Heart right ventricle (tissue), 16 donors: ENCODE measurements around the gene KAT6B. TPM values are rescaled to one million over a fixed set of nuclear protein-coding genes. Genes with fewer than 3 reads are reported as not detected.

Experiments
- ATAC-seq, 8 donors: fragments of 200-7000 bp; cut with Tn5 transposase; one replicate each; pipeline ENCODE4 v1.9.1; 2020; ENCODE audit warnings: mild to moderate bottlenecking in 8 of 8, moderate library complexity in 8 of 8, moderate number of reproducible peaks in 1 of 8
- DNase-seq, 2 donors: peaks; one replicate each; pipeline ENCODE4 v3.0.0-alpha.2; 2020
- H3K27ac ChIP-seq, 10 donors: fragments of 200-600 bp; sonication (generic) in 2 of 10; one replicate each; pipeline versions ENCODE4 v1.5.0 to v1.8.0; 2020 to 2022; ENCODE audit warnings: mild to moderate bottlenecking in 3 of 10
- H3K27me3 ChIP-seq, 7 donors: fragments of 200-600 bp; one replicate each; pipeline ENCODE4 v1.8.0; 2021 to 2022; ENCODE audit warnings: mild to moderate bottlenecking in 2 of 7
- H3K36me3 ChIP-seq, 9 donors: fragments of 200-600 bp; sonication (generic) in 1 of 9; one replicate each; pipeline versions ENCODE4 v1.5.0 to v1.8.0; 2020 to 2022; ENCODE audit warnings: mild to moderate bottlenecking in 2 of 9
- H3K4me1 ChIP-seq, 9 donors: fragments of 200-600 bp; sonication (generic) in 1 of 9; one replicate each; pipeline versions ENCODE4 v1.5.0 to v1.8.0; 2020 to 2022; ENCODE audit warnings: mild to moderate bottlenecking in 4 of 9
- H3K4me3 ChIP-seq, 10 donors: fragments of 200-600 bp; sonication (generic) in 2 of 10; one replicate each; pipeline versions ENCODE4 v1.5.0 to v1.8.0; 2020 to 2022; ENCODE audit warnings: mild to moderate bottlenecking in 7 of 10, moderate library complexity in 2 of 10
- H3K9me3 ChIP-seq, 11 donors: fragments of 200-600 bp in 10 of 11; sonication (generic) in 2 of 11; one replicate each; pipeline versions ENCODE4 v1.5.0 to v1.8.0; 2013 to 2022; ENCODE audit warnings: mild to moderate bottlenecking in 2 of 11, control low read depth in 1 of 11, moderate library complexity in 1 of 11
- CTCF ChIP-seq, 9 donors: fragments of 200-600 bp; sonication (generic) in 2 of 9; IDR thresholded peaks; one replicate each; pipeline versions ENCODE4 v1.5.0 to v1.8.0; 2021 to 2022; ENCODE audit warnings: antibody characterized with exemption in 9 of 9, mild to moderate bottlenecking in 5 of 9, moderate library complexity in 1 of 9
- WGBS, 2 donors: extraction: QIAGEN DNeasy Blood & Tissue Kit; methylation state at CpG; one replicate each; pipeline ENCODE4 v1.1.7; 2013; ENCODE audit warnings: inconsistent platforms in 1 of 2; 5-methylcytosine and 5-hydroxymethylcytosine counted together
- intact Hi-C, 10 donors: fragments of 100-400 bp; cut with DNase I; formaldehyde crosslinking; loops; one replicate each; pipeline versions ENCODE4 v1.11.1 to v1.14.2; 2022
- polyA plus RNA-seq, 2 donors: library from polyadenylated mRNA; stranded (reverse); fragments of 200-250 nt; gene quantifications; one replicate each; pipeline ENCODE4 v1.2.3, GENCODE V29; 2013
- total RNA-seq, 10 donors: library from RNA; stranded (reverse); fragmentation: NEBNext Ultra II Directional in 3 of 10; extraction: Animal tissue kit (Norgen Biotek cat#: 25700) in 3 of 10; gene quantifications; one replicate each; pipeline versions ENCODE4 v1.2.1 to v1.2.4, GENCODE V29; 2021 to 2023
- donor health status: Arrhythmogenic right ventricular cardiomyopathy.
- donor health status: ischemic (EF 13 %, LVEDD 7.1; RV severe dilation, severe dysfunction).
- donor health status: healthy with polysubstance abuse.
- donor health status: DM: no; HTN: yes; CAD: no.
- donor health status: DM: no; HTN: no; CAD: no.
- donor health status: ischemic (EF 25% LVEDD 6.9; RV normal size, moderate dysfunction).
- donor health status: ischemic (EF 25% LVEDD 5.7; RV mildly dilated, moderate dysfunction).
- donor health status: healthy.
- donor health status: DM: yes; HTN: yes; CAD: no.
- donor health status: Ischemic cardiomyopathy.
- donor health status: ischemic (EF 35%, LVEDD 5.7; RV mildly dilated, moderate dysfunction).
- donor health status: nonischemic (EF 11% LVEDD 7.7; RV severe dilation, severe dysfunction).
- donor health status: DM: yes; HTN: yes; CAD: no.
- donor health status: PGD.
- donor health status: ischemic (EF 29% LVEDD 5.4; RV normal size, mild dysfunction).
- donor health status: nonischemic (EF 23%, LVEDD 6.1; RV moderate dilation, normal function).

KAT6B gene
- total and polyA plus RNA-seq, 12 donors, result 3.4 to 58.4 (median 46.5) TPM

DNA sequence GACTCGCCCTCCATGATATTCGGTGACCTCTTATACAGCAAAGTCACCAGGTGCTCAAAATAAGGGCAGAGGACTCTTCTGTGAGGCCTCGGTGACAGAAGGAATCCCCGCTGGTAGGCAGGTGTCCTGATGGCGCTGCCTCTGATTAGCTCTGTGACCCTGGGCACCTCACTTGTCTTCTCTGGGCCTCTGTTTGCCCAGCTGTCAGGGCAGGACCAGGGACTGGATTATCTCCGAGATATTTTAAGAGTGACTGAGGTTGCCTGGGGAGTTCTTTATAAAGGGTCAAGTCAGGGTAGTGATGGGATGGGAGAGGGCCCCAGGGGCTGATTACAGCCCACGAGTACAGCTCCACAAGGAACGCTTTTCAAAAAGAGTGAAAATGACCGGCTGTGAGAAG lies 214.2 kb downstream of the KAT6B start:
- H3K9me3 ChIP-seq, result no peaks in the 10 kb centered on the region
- no peak for TF ChIP-seq CTCF (IDR thresholded peaks at IDR 0.05)
- intact Hi-C loops, result no loop called here
- 84 to 88% methylated on average over 9 of the region's 9 CpGs for WGBS, 2 donors
- H3K36me3 ChIP-seq, result no peaks in the 10 kb centered on the region
- peaks cover 0 to 6% (median 0%) of the 10 kb centered on the region in 7 donors for H3K27me3 ChIP-seq
- H3K4me1 ChIP-seq, result peaks cover 0 to 38% (median 6%) of the 10 kb centered on the region in 9 donors
- ATAC-seq (no peak), DNase-seq (no peak)
- H3K27ac ChIP-seq, result no peak overlapping the region
- H3K4me3 ChIP-seq, result no peak overlapping the region

DNA sequence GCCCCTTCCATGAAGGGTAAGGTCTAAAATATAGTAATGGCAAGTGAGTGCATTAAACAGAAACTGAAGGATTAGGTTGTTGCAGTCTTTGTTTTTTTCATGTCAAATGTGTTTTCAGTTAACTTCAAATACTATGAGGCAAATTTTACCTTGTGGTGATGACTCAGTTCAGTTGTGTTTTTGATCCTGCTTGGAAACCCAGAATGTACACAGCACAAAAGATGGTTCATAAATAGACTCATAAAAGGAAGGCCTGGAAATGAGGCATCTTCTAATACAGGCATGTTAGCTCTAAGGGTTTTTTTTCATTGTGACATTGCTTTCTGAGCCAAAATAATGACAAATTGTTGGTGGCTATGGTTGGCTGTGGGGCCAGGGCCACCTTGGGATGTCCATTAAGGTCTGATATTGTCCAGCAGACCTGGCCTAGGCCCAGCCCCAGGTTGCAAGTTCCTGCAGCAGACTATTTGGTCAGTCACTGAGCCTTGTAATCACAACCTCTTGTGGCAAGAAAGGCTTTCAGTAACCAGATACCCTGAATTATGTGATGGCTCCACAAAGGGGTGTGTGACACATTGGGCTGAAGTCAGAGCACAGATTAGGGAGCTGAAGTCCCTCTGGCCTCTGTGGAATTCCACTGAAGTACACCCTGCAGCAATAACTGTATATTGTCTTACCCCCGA lies 216.0 kb downstream of the KAT6B start:
- Histone ChIP-seq H3K27ac (peak overlapping the region in 1 of 10 donors; percentile 8), H3K27me3 (peaks cover 0 to 6% (median 0%) of the 10 kb centered on the region in 7 donors), H3K9me3 (no peaks in the 10 kb centered on the region), H3K36me3 (no peaks in the 10 kb centered on the region), H3K4me1 (peaks cover 0 to 38% (median 6%) of the 10 kb centered on the region in 9 donors), H3K4me3 (no peak overlapping the region)
- DNase-seq, result no peak
- WGBS, 2 donors, result 87 to 88% methylated on average over 1 of the region's 1 CpG
- ATAC-seq, result peak in 5 of 8 donors; percentile 23 to 58 (median 40)
- no peak for TF ChIP-seq CTCF (IDR thresholded peaks at IDR 0.05)
- intact Hi-C loops, result no loop called here

DNA sequence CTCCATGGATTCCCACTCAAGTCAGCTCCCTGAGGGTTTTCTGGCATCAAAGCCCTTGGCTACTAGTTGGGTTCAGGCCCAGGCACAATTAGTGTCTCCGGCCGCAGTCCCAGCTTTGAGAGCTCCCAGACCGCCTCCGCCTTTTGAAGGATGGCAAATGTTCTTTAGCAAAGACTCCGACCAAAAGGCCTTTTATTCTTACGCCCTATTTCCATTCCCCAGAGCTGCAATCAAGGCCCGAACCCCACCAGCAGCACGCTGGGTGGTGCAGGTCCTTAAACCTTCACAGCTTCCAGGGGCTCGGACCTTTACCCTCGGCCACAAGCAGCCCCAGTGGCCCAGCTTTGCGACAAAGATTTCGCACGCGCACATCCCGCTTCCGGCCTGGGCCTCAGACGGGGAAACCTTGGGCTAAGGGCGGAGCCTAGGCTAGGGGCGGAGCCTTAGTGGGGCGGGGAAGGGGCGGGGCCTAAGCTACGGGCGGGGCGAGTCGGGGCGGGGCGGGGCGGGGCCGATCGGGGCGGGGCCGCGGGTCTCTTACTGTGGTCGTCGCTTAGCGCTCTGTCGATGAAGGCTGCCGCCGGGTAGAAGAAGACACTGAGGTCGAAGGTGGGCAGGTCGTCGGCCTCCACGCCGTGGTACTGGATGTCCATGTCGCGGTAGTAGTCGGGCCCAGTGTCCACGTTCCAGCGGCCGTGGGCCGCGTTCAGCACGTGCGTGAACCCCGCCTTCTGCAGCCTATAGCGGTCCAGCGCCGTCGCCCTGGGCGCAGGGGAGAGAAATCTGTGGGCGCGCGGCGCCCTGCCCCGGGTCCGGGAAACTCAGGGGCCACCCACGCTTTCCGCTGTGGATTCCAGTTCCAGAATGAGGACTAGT lies 217.1 kb downstream of the KAT6B start:
- H3K4me1 ChIP-seq, result peaks cover 0 to 31% (median 4%) of the 10 kb centered on the region in 9 donors

More for the DNA sequence above, 217.1 kb downstream of the KAT6B start:
- ATAC-seq (peak in 3 of 8 donors; percentile 32 to 49 (median 40)), DNase-seq (peak in 1 of 2 donors; percentile 27)
- Histone ChIP-seq H3K27me3 (peaks cover 0 to 6% (median 0%) of the 10 kb centered on the region in 7 donors), H3K9me3 (no peaks in the 10 kb centered on the region), H3K27ac (peak overlapping the region in 1 of 10 donors; percentile 8), H3K36me3 (no peaks in the 10 kb centered on the region), H3K4me3 (peak overlapping the region in 3 of 10 donors; percentile 5 to 35 (median 24))
- intact Hi-C loops, result no loop called here
- 38 to 40% methylated on average over 63 to 68 of the region's 68 CpGs for WGBS, 2 donors
- TF ChIP-seq CTCF (IDR thresholded peaks at IDR 0.05), result no peak
